ENCODE measurements around the gene KCNQ1.

Gene KCNQ1

DNA sequence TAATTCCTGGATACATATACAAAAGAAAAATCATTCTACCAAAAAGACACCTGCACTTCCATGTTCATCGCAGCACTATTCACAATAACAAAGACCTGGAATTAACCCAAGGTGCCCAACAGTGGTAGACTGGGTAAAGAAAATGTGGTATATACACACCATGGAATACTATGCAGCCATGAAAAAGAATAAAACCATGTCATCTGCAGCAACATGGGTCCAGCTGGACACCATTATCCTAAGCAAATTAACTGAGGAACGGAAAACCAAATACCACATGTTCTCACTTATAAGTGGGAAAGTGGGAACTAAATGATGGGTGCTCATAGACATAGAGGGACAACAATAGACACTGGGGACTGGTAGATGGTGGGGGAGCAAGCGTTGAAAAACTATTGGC is 5.0 kb upstream of the KCNQ1 start:
- TF ChIP-seq, protein P1, sequence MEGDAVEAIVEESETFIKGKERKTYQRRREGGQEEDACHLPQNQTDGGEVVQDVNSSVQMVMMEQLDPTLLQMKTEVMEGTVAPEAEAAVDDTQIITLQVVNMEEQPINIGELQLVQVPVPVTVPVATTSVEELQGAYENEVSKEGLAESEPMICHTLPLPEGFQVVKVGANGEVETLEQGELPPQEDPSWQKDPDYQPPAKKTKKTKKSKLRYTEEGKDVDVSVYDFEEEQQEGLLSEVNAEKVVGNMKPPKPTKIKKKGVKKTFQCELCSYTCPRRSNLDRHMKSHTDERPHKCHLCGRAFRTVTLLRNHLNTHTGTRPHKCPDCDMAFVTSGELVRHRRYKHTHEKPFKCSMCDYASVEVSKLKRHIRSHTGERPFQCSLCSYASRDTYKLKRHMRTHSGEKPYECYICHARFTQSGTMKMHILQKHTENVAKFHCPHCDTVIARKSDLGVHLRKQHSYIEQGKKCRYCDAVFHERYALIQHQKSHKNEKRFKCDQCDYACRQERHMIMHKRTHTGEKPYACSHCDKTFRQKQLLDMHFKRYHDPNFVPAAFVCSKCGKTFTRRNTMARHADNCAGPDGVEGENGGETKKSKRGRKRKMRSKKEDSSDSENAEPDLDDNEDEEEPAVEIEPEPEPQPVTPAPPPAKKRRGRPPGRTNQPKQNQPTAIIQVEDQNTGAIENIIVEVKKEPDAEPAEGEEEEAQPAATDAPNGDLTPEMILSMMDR (IDR thresholded peaks at IDR 0.05; ENCODE audit: insufficient read depth, low read length, poor library complexity, severe bottlenecking) = no peak
- TF ChIP-seq EZH2phosphoT487 (conservative IDR thresholded peaks at IDR 0.05; ENCODE audit: low read length) = no peak
- no peak overlapping the region for H3K27ac ChIP-seq (ENCODE audit: low read depth, low read length)
- no peaks in the 10 kb centered on the region for H3K27me3 ChIP-seq (ENCODE audit: low read length)

DNA sequence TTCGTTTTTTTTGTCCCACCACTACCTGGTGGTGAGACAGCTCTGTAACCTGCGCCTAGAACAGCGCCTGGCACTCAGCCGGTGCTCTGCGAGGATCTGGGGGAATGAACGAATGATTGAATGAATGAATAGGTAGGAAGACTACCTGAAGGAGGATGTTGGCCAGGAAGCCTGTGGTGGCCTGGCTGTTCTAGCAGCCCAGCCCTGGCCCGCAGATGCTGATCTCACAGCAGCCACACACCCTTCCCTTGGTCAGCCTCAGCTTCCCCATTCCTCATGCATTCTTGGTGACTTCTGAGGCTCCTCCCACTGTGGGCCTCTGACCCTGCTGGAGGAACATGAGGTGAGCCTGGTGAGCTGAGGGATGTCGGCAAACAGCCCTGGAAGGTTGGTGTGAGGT is 4.2 kb upstream of the KCNQ1 start:
- H3K27me3 ChIP-seq (ENCODE audit: low read length) = no peaks in the 10 kb centered on the region
- H3K9me2 ChIP-seq (replicated peaks; ENCODE audit: insufficient read depth, low read length) = no peaks in the 10 kb centered on the region
- no peaks in the 10 kb centered on the region for H4K20me1 ChIP-seq (ENCODE audit: low read depth, low read length)
- H3K9me3 ChIP-seq (ENCODE audit: insufficient read depth, low read length) = no peaks in the 10 kb centered on the region
- H3K27ac ChIP-seq (ENCODE audit: low read depth, low read length) = no peak overlapping the region
- H3K79me2 ChIP-seq (ENCODE audit: insufficient read depth, low read length) = no peaks in the 10 kb centered on the region
- H3K9ac ChIP-seq (ENCODE audit: low read length) = no peak overlapping the region
- no peak overlapping the region for H3K4me2 ChIP-seq (ENCODE audit: low read depth, low read length, poor library complexity, severe bottlenecking)
- no peak for TF ChIP-seq EZH2phosphoT487 (conservative IDR thresholded peaks at IDR 0.05; ENCODE audit: low read length)
- TF ChIP-seq, protein P1 (IDR thresholded peaks at IDR 0.05; ENCODE audit: insufficient read depth, low read length, poor library complexity, severe bottlenecking) = no peak
- H3F3A ChIP-seq (ENCODE audit: insufficient read depth) = 0 out of 2 replicates have a peak, but pooled peaks cover 3% of the 10 kb centered on the region
- no peaks in the 10 kb centered on the region for H3K36me3 ChIP-seq (ENCODE audit: low read length)
- H3K4me3 ChIP-seq (ENCODE audit: insufficient read depth, low read length, poor library complexity, severe bottlenecking) = no peak overlapping the region
- H2AFZ ChIP-seq (ENCODE audit: low read depth, low read length, severe bottlenecking) = no peak overlapping the region

More for the DNA sequence above, 5.0 kb upstream of the KCNQ1 start:
- Histone ChIP-seq H3K36me3 (ENCODE audit: low read length) (no peaks in the 10 kb centered on the region), H3F3A (ENCODE audit: insufficient read depth) (0 out of 2 replicates have a peak, but pooled peaks cover 3% of the 10 kb centered on the region), H3K4me3 (ENCODE audit: insufficient read depth, low read length, poor library complexity, severe bottlenecking) (no peak overlapping the region), H3K9ac (ENCODE audit: low read length) (no peak overlapping the region), H3K9me2 (replicated peaks; ENCODE audit: insufficient read depth, low read length) (no peaks in the 10 kb centered on the region), H3K79me2 (ENCODE audit: insufficient read depth, low read length) (no peaks in the 10 kb centered on the region), H4K20me1 (ENCODE audit: low read depth, low read length) (no peaks in the 10 kb centered on the region), H2AFZ (ENCODE audit: low read depth, low read length, severe bottlenecking) (no peak overlapping the region), H3K9me3 (ENCODE audit: insufficient read depth, low read length) (no peaks in the 10 kb centered on the region), H3K4me2 (ENCODE audit: low read depth, low read length, poor library complexity, severe bottlenecking) (no peak overlapping the region)

GRCh38 chr11:2441171-2441570 is 3.6 kb upstream of the KCNQ1 start:
- no peaks in the 10 kb centered on the region for H3K27me3 ChIP-seq (ENCODE audit: low read length)
- H4K20me1 ChIP-seq (ENCODE audit: low read depth, low read length) = no peaks in the 10 kb centered on the region
- TF ChIP-seq EZH2phosphoT487 (conservative IDR thresholded peaks at IDR 0.05; ENCODE audit: low read length) = no peak
- TF ChIP-seq, protein P1 (IDR thresholded peaks at IDR 0.05; ENCODE audit: insufficient read depth, low read length, poor library complexity, severe bottlenecking) = no peak
- H3K9me3 ChIP-seq (ENCODE audit: insufficient read depth, low read length) = no peaks in the 10 kb centered on the region
- no peaks in the 10 kb centered on the region for H3K36me3 ChIP-seq (ENCODE audit: low read length)
- no peak overlapping the region for H3K9ac ChIP-seq (ENCODE audit: low read length)
- H3K79me2 ChIP-seq (ENCODE audit: insufficient read depth, low read length) = no peaks in the 10 kb centered on the region
- no peak overlapping the region for H3K27ac ChIP-seq (ENCODE audit: low read depth, low read length)
- no peaks in the 10 kb centered on the region for H3K9me2 ChIP-seq (replicated peaks; ENCODE audit: insufficient read depth, low read length)
- H3F3A ChIP-seq (ENCODE audit: insufficient read depth) = 0 out of 2 replicates have a peak, but pooled peaks cover 3% of the 10 kb centered on the region
- H2AFZ ChIP-seq (ENCODE audit: low read depth, low read length, severe bottlenecking) = no peak overlapping the region
- no peak overlapping the region for H3K4me2 ChIP-seq (ENCODE audit: low read depth, low read length, poor library complexity, severe bottlenecking)
- H3K4me3 ChIP-seq (ENCODE audit: insufficient read depth, low read length, poor library complexity, severe bottlenecking) = no peak overlapping the region
